Stimulated activated naive CD8-positive, alpha-beta T cell treated with anti-CD3 and anti-CD28 coated beads, Interleukin-15, amount 100 ng/mL, for 72 hours (primary cell): ENCODE data around the gene PLPP1.
A peak's percentile ranks its signal among the peaks of the same experiment; 100 is the strongest.

ENCODE experiments used
- ATAC-seq: fragments of 150-1000 bp; cut with Tn5 transposase; 2 replicates; pipeline ENCODE4 v1.10.0; 2021; ENCODE audit warnings: mild to moderate bottlenecking, moderate library complexity
- DNase-seq, 2 donors: peaks; one replicate each; pipeline ENCODE4 v3.0.0; 2021 to 2022
- H3K27ac Mint-ChIP-seq, 2 donors: one replicate each; pipeline ENCODE4 v1.8.0; 2022; ENCODE audit warnings: mild to moderate bottlenecking in 2 of 2, mixed read lengths in 2 of 2, moderate library complexity in 2 of 2
- H3K27me3 Mint-ChIP-seq: one replicate; pipeline ENCODE4 v1.8.0; 2022; ENCODE audit warnings: mixed read lengths
- H3K4me1 Mint-ChIP-seq: one replicate; pipeline ENCODE4 v1.8.0; 2022; ENCODE audit warnings: mild to moderate bottlenecking, mixed read lengths
- H3K4me3 Mint-ChIP-seq, 2 donors: one replicate each; pipeline ENCODE4 v1.8.0; 2022; ENCODE audit warnings: mild to moderate bottlenecking in 2 of 2, mixed read lengths in 2 of 2, moderate library complexity in 1 of 2
- H3K9me3 Mint-ChIP-seq, 2 donors: one replicate each; pipeline ENCODE4 v1.8.0; 2022; ENCODE audit warnings: mixed read lengths in 2 of 2

Gene PLPP1

GRCh38 chr5:55427157-55427556 lies 107.6 kb downstream of the PLPP1 start:
- Mint-ChIP-seq H3K4me3 (no peak overlapping the region), H3K4me1 (peaks cover 5% of the 10 kb centered on the region), H3K27ac (no peak overlapping the region), H3K9me3 (peaks cover 20 to 41% of the 10 kb centered on the region in 2 donors), H3K27me3 (no peaks in the 10 kb centered on the region)
- ATAC-seq (no peak), DNase-seq (no peak)

GRCh38 chr5:55426455-55426854 lies 108.3 kb downstream of the PLPP1 start:
- H3K4me1 Mint-ChIP-seq: peaks cover 9% of the 10 kb centered on the region
- H3K9me3 Mint-ChIP-seq: peaks cover 15 to 34% of the 10 kb centered on the region in 2 donors
- no peak overlapping the region for H3K4me3 Mint-ChIP-seq
- ATAC-seq (no peak), DNase-seq (no peak)
- H3K27ac Mint-ChIP-seq: peak overlapping the region in 1 of 2 donors; percentile 27
- H3K27me3 Mint-ChIP-seq: no peaks in the 10 kb centered on the region

GRCh38 chr5:55421074-55421529 lies 113.7 kb downstream of the PLPP1 start:
- H3K27ac Mint-ChIP-seq: no peak overlapping the region
- ATAC-seq (peak; percentile 100), DNase-seq (peak; percentile 46 to 48)
- H3K9me3 Mint-ChIP-seq: peaks cover 5 to 7% of the 10 kb centered on the region in 2 donors
- no peaks in the 10 kb centered on the region for H3K27me3 Mint-ChIP-seq
- H3K4me1 Mint-ChIP-seq: peaks cover 29% of the 10 kb centered on the region
- no peak overlapping the region for H3K4me3 Mint-ChIP-seq

GRCh38 chr5:55418994-55419968 lies 115.5 kb downstream of the PLPP1 start:
- no peak overlapping the region for H3K27ac Mint-ChIP-seq
- ATAC-seq: no peak

GRCh38 chr5:55416306-55416705 lies 118.5 kb downstream of the PLPP1 start:
- Mint-ChIP-seq H3K4me1 (peaks cover 24% of the 10 kb centered on the region), H3K4me3 (no peak overlapping the region), H3K9me3 (no peaks in the 10 kb centered on the region), H3K27ac (peak overlapping the region in 1 of 2 donors; percentile 35), H3K27me3 (no peaks in the 10 kb centered on the region)
- ATAC-seq (no peak), DNase-seq (no peak)

More at GRCh38 chr5:55418994-55419968, 115.5 kb downstream of the PLPP1 start:
- no peak for DNase-seq
- Mint-ChIP-seq H3K4me3 (no peak overlapping the region), H3K4me1 (peaks cover 29% of the 10 kb centered on the region), H3K27me3 (no peaks in the 10 kb centered on the region), H3K9me3 (peaks cover 5 to 7% of the 10 kb centered on the region in 2 donors)

GRCh38 chr5:55415071-55415470 lies 119.7 kb downstream of the PLPP1 start:
- no peak for DNase-seq
- Mint-ChIP-seq H3K27ac (no peak overlapping the region), H3K4me3 (no peak overlapping the region), H3K27me3 (no peaks in the 10 kb centered on the region), H3K9me3 (no peaks in the 10 kb centered on the region), H3K4me1 (peaks cover 19% of the 10 kb centered on the region)
- no peak for ATAC-seq

GRCh38 chr5:55413644-55414043 lies 121.1 kb downstream of the PLPP1 start:
- Mint-ChIP-seq H3K4me3 (no peak overlapping the region), H3K4me1 (peaks cover 11% of the 10 kb centered on the region), H3K9me3 (no peaks in the 10 kb centered on the region), H3K27me3 (no peaks in the 10 kb centered on the region), H3K27ac (no peak overlapping the region)
- DNase-seq (no peak), ATAC-seq (no peak)

- DNase-seq (no peak), ATAC-seq (no peak)
- H3K4me1 Mint-ChIP-seq: peaks cover 11% of the 10 kb centered on the region
- H3K9me3 Mint-ChIP-seq: no peaks in the 10 kb centered on the region
- peak overlapping the region in 1 of 2 donors; percentile 61 for H3K27ac Mint-ChIP-seq
- H3K4me3 Mint-ChIP-seq: no peak overlapping the region
- H3K27me3 Mint-ChIP-seq: no peaks in the 10 kb centered on the region
Observed at GRCh38 chr5:55411876-55412275, 122.9 kb downstream of the PLPP1 start.

GRCh38 chr5:55410845-55411244 lies 123.9 kb downstream of the PLPP1 start:
- H3K4me3 Mint-ChIP-seq: no peak overlapping the region

GRCh38 chr5:55409775-55410174 lies 125.0 kb downstream of the PLPP1 start:
- no peaks in the 10 kb centered on the region for H3K9me3 Mint-ChIP-seq
- H3K27me3 Mint-ChIP-seq: no peaks in the 10 kb centered on the region
- no peak overlapping the region for H3K4me3 Mint-ChIP-seq
- no peak overlapping the region for H3K27ac Mint-ChIP-seq
- DNase-seq (no peak), ATAC-seq (no peak)
- peaks cover 11% of the 10 kb centered on the region for H3K4me1 Mint-ChIP-seq

More at GRCh38 chr5:55410845-55411244, 123.9 kb downstream of the PLPP1 start:
- no peaks in the 10 kb centered on the region for H3K27me3 Mint-ChIP-seq
- no peak for ATAC-seq
- peaks cover 11% of the 10 kb centered on the region for H3K4me1 Mint-ChIP-seq
- no peak overlapping the region for H3K27ac Mint-ChIP-seq
- DNase-seq: no peak
- H3K9me3 Mint-ChIP-seq: no peaks in the 10 kb centered on the region

- no peak overlapping the region for H3K27ac Mint-ChIP-seq
Observed at GRCh38 chr5:55407984-55408383, 126.8 kb downstream of the PLPP1 start.

GRCh38 chr5:55407059-55407684 lies 127.6 kb downstream of the PLPP1 start:
- no peaks in the 10 kb centered on the region for H3K9me3 Mint-ChIP-seq
- H3K27ac Mint-ChIP-seq: no peak overlapping the region
- DNase-seq (peak in 1 of 2 donors; percentile 18), ATAC-seq (peak; percentile 63)
- peaks cover 11% of the 10 kb centered on the region for H3K4me1 Mint-ChIP-seq
- no peak overlapping the region for H3K4me3 Mint-ChIP-seq
- no peaks in the 10 kb centered on the region for H3K27me3 Mint-ChIP-seq

More at GRCh38 chr5:55407984-55408383, 126.8 kb downstream of the PLPP1 start:
- H3K9me3 Mint-ChIP-seq: no peaks in the 10 kb centered on the region
- DNase-seq (no peak), ATAC-seq (no peak)
- H3K4me1 Mint-ChIP-seq: peaks cover 11% of the 10 kb centered on the region
- no peaks in the 10 kb centered on the region for H3K27me3 Mint-ChIP-seq
- no peak overlapping the region for H3K4me3 Mint-ChIP-seq

- H3K9me3 Mint-ChIP-seq: no peaks in the 10 kb centered on the region
- no peak overlapping the region for H3K4me3 Mint-ChIP-seq
- DNase-seq: no peak
- H3K27ac Mint-ChIP-seq: no peak overlapping the region
- H3K27me3 Mint-ChIP-seq: no peaks in the 10 kb centered on the region
- peaks cover 5% of the 10 kb centered on the region for H3K4me1 Mint-ChIP-seq
- no peak for ATAC-seq
Observed at GRCh38 chr5:55406292-55406691, 128.5 kb downstream of the PLPP1 start.

GRCh38 chr5:55402199-55402598 lies 132.6 kb downstream of the PLPP1 start:
- ATAC-seq: no peak
- H3K4me1 Mint-ChIP-seq: no peaks in the 10 kb centered on the region
- no peak overlapping the region for H3K4me3 Mint-ChIP-seq
- H3K27ac Mint-ChIP-seq: no peak overlapping the region
- H3K27me3 Mint-ChIP-seq: no peaks in the 10 kb centered on the region
- H3K9me3 Mint-ChIP-seq: no peaks in the 10 kb centered on the region
- no peak for DNase-seq

- Mint-ChIP-seq H3K9me3 (peaks cover 0 to 8% of the 10 kb centered on the region in 2 donors), H3K4me3 (no peak overlapping the region)
- ATAC-seq: no peak
Observed at GRCh38 chr5:55393501-55394175, 141.1 kb downstream of the PLPP1 start.

More at GRCh38 chr5:55393501-55394175, 141.1 kb downstream of the PLPP1 start:
- no peaks in the 10 kb centered on the region for H3K27me3 Mint-ChIP-seq
- H3K27ac Mint-ChIP-seq: no peak overlapping the region
- no peak for DNase-seq
- no peaks in the 10 kb centered on the region for H3K4me1 Mint-ChIP-seq
